NK-92 treated with Interleukin-12 subunit alpha and Interleukin-12 subunit beta, amount 100 ng/mL, for 24 hours (cell line): ENCODE data around the gene C2orf76.
"Not testable (repeated sequence)": the region's sequence is repeated elsewhere in the genome, so short reads cannot be mapped to it uniquely, and the experiment has no call there.

ENCODE experiments used
- DNase-seq: peaks from one replicate; lab custom pipeline; 2025; lab: John Stamatoyannopoulos, UW

The C2orf76 gene

DNA sequence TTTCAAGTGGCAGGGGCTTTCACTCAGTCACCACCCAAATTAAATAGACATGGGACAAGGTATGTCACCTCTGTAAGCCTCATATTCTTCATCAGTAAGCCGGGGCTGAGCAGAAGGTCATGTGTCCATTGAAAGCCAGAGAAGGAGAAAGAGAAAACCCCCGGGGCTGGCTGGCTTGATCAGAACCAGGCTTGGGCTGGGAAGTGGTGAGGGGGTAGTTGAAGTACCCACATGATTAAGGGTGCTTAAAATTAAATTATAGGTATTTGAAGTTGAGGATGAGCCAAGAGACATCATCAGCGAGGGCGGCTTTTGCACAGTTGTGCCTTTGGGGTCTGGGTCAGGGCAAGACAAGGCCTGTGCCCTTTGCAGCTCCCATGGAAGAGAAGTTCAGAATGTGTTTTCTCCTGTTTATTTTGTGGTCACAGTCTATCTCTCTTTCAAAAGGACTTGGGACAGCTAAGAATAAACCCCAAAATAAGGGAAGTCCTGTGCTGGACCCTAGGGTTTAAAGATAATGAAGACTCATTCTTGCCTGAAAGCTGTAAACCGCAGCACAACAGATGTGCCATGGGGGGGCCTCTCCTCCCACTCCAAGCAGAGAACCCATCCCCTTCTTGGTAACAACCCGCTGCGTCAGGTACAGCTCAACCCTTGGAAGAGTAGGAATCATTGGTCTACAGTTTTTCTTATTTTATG is 10.8 kb upstream of the C2orf76 start:
- DNase-seq, result no peak

DNA sequence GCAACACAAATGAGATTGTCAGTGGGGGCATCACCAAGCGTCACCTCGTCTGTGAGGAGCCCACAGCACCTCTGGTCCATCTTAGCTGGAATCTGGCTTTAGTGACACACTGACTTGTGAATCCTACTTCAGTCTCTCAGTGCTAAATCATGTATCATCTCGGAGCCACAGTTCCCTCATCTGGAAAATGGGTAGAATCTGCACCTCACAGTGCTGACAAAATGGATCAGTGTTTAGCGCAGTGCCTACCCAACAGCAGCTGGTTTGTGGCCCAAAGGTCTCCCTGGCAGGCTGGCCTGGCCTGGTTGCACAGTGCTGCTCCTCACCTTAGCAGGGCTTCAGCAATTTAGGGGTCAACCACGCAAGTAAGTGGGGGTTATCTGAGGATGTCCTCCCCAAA is 10.2 kb upstream of the C2orf76 start:
- no peak for DNase-seq

DNA sequence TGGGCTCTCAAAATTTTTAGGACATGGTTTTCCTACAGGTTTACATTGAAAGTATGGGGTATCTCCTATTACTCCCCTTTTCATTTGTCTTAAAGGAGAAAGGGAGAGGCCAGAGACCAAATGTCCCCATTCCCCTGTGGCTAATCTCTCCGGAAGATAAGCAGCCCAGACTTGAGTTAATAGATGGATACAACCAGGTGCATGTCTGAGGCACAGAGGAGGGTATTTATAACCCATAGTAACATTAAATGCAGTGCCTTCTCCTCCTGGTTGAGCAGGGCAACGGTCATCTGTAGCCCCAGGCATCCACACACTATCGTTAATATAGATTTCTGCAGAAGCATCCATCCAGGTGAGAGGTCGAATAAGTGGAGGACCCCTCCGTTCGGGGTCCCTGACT is 9.8 kb upstream of the C2orf76 start:
- DNase-seq, result not testable (repeated sequence)

DNA sequence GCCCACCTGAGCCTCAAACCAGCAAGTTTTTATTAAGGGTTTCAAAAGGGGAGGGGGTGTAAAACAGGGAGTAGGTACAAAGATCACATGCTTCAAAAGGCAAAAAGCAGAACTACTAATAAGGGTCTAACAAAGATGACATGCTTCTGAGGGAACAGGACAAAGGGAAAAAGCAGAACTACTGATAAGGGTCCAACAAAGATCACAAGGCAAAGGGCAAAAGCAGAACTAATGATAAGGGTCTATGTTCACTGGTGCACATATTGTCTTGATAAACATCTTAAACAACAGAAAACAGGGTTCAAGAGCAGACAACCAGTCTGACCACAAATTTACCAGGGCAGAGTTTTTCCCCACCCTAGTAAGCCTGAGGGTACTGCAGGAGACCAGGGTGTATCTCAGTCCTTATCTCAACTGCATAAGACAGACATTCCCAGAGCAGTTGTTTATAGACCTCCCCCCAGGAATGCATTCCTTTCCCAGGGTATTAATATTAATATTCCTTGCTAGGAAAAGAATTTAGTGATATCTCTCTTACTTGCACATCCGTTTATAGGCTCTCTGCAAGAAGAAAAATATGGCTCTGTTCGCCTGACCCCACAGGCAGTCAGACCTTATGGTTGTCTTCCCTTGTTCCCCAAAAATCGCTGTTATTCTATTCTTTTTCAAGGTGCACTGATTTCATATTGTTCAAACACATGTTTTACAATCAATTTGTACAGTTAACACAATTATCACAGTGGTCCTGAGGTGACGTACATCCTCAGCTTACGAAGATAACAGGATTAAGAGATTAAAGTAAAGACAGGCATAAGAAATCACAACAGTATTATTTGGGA is 7.5 kb upstream of the C2orf76 start:
- DNase-seq, result not testable (repeated sequence)

DNA sequence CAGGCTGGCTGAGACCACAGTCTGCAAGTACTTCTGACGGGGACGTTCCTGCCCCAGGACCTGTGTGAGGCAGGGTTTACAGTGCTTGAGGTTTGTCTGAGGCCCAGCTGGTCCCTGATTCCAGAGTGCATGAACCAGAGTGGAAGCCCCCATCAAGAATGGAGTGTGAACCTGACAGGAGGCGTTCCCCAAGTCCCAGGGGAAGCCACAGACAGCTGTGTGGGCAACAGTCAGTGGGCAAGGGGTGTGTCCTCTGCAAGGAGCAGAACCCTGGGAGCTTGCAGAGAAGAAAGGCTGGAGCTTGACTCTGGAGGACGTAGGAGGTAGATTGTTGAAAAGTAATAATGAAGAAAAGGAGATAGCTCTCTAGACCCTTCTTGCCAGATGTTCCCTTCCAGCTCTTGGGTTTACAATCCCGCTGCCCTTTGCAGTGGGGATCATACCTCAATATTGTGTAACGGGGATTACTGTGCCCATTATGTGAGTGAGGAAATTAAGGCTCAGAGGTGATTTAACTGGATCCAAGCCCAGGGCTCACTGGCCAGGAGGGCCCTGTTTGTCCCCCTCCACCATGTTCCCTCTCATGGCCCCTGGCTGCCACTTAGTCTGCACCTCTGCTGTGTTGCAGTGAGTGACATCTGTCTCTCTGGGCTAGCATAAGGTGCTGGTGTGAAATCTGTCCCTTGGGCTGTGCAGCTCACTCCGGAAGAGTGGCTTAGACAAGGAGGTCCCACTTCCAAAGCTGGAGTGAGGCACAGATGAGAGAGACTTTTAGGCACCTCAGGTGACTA is 6.3 kb upstream of the C2orf76 start:
- DNase-seq, result no peak

DNA sequence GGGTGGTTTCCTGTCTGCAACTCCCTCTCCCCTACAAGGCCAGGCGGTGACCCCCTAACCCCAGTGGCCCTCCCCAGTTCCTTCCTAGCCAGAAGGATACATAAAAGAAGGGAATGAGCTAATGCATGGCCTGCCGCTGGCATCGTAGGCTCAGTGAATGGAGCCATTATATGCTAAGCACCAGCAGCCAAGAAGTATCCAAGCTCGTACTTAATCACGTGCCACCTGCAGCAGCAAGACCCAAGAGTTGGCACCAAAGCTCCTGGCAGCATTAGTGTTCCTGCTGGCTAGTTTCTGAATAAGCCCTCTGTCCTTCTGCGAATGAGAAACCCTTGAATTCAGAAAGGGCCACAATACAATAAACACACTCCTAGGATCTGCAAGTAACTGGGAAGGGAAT is 4.5 kb upstream of the C2orf76 start:
- DNase-seq, result no peak

DNA sequence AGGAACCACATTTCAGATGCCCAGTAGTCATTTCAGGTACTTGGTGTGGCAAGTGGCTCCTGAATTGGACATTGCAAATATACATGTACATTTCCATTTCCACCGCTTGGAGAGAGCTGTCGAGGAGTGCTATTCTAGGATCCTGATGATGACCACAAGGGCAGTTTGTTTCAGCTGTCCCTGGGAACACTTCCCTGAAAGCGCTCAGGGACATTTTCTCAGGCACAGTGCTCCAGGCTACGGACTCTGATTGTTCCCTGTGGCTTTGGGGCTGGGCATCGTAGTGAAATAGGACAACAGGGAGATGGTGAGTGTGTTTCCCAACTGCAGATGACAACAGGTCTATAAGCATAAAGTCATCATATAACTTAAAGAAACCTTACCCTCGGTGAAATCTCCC is 3.2 kb upstream of the C2orf76 start:
- no peak for DNase-seq

DNA sequence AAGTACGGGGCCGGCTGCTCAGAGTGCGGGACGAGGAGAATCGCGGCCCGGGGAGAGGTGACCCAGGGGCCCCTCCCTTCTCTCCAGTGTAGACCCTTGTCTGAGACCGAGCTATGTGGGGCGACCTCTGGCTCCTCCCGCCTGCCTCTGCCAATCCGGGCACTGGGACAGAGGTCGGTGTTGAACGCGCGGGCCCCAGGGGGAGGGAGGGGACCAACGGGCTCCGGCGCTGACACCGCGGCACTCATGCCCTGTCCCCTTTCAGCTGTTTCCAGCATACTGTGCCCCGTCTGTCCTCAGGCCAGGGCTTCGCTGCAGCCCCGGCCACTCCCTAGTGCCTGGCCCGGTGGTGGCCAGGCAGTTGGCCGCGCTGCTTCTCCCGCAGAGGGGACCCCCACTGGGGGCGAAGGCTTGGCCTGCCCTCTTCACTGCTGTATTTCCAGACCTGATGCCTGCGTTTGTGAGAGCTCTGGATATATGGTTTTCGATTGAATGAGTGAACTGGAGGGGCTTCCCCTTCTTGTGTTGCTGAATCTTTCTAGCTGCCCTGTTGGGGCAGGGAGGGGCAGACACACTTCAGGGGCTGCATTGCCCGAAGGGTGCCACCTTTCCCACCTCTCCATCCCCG is 952 bp upstream of the C2orf76 start:
- no peak for DNase-seq

DNA sequence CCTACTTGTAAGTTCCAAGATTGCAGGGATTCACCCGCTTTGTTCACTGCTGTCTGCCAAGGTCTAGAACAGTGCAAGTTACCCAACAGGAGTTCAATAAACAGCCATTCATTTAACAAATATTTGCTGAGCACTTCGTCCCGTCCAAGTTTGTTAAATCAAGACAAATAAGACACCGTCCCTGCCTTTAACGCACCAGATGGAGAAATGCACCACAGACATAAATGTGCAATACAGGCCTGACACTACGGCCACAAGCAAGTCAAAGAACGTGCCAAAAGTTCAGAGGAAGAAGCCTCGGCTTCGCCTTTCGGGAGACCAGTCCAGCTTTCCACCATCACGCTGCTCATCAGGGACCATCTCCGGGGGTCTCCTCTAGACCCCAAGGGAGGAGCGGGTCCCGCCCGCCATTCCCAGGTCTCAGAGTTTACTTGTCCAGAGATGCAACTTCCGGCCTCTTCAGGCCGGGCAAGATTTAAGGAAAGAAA is 429 bp downstream of the C2orf76 start:
- no peak for DNase-seq

DNA sequence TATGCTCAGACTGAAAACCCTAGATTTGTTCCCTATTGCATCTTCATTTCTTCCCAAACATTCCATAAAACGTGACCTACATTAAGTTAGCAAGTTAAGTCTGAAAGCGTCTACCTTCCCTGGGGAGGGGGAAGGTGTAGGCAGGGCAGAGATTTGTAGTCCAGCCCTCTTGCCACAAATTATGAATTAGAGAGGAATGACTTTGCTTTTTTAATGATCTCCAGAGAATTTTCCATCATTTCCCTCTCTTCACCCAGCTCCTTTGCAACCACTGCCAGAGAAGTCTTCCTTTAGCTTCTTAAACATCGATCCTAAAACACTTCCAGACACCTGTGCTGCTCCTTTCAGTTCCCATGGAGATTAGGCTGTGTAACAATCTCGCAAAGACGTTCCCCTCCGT is 1.2 kb downstream of the C2orf76 start:
- DNase-seq, result no peak

DNA sequence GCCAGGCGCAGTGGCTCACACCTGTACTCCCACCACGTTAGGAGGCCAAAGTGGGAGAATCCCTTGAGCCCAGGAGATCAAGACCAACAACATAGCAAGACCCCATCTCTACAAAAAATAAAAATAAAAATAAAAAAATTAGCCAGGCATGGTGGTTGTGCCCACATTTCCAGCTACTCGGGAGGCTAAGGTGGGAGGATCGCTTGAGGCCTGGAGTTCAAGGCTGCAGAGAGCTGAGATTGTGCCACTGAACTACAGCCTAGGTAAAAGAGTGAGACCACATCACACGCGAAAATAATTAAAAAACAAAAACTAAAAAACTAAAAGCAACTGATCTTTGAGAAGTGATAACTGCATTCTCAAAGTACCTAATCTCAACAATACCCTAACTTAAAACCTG is 1.8 kb downstream of the C2orf76 start:
- no peak for DNase-seq

DNA sequence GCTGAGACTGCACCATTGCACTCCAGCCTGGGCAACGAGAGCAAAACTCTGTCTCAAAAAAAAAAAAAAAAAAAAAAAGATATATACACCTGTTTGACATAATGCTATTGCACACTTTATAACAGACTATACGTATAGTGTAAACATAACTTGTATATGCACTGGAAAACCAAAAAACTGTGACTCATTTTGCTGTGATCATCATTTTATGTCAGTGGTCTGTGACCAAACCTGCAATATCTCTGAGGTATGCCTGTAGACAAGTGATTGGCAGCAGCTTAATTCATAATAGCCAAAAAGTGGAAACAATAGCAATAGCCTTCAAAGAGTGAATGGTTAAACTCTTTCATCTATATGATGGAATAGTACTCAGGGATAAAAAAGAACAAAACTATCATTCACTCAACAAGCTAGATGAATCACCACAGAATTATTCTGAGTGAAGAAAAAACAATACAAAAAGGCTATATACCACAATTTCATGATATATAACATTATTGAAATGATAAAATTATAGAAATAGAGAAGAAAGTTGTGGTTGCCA is 6.1 kb downstream of the C2orf76 start:
- DNase-seq, result no peak

DNA sequence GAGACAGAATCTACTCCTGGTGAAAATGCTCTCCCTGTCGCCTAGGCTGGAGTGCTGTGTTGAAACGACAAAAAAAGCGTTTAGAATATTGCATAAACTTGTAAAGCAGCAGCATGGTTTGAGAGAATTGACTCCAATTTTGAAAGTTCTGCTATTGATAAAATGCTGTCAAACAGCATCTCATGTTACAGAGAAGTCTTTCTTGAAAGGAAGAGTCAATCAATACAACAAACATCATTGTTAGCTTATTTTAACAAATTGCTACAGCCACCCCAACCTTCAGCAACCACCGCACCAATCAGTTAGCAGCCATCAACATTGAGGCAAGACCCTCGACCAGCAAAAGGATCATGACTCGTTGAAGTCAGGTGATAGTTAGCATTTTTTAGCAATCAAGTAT is 6.9 kb downstream of the C2orf76 start:
- no peak for DNase-seq

DNA sequence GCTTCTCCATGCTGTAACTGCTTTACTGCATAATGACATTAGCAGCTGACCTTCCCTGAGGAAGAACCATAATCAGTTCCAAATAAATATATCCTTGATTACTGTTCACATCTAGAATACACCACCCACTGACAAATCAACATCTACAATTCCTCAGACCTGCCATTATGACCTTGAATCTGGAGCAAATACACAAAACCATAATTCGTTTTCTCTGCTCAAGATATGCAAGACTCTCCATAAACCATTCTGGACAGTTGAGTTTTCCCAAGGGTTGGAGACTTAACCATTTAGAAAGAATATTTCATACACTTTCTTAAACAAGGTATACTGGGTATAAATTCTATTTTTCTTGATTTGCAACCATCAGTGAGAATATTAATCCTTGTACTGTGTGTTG is 11.8 kb downstream of the C2orf76 start:
- DNase-seq, result no peak

DNA sequence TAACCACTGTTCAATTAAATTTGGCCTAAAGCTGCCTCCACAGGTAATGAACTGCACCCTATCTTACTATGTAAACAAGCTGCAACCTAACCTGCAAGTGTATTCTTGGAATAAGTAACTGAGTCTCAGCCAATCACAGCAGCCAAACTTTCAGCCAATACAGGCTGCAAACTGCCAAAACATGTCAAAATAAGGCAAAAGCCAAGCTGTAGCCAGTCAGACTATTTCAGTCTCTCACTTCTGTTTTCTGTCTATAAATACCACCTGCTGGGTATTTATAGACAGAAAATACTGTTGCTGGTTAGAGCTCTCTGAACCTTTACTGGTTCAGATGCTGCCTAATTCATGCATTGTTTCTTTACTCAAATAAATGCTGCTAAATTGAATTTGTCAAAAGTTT is 14.3 kb downstream of the C2orf76 start:
- no peak for DNase-seq

DNA sequence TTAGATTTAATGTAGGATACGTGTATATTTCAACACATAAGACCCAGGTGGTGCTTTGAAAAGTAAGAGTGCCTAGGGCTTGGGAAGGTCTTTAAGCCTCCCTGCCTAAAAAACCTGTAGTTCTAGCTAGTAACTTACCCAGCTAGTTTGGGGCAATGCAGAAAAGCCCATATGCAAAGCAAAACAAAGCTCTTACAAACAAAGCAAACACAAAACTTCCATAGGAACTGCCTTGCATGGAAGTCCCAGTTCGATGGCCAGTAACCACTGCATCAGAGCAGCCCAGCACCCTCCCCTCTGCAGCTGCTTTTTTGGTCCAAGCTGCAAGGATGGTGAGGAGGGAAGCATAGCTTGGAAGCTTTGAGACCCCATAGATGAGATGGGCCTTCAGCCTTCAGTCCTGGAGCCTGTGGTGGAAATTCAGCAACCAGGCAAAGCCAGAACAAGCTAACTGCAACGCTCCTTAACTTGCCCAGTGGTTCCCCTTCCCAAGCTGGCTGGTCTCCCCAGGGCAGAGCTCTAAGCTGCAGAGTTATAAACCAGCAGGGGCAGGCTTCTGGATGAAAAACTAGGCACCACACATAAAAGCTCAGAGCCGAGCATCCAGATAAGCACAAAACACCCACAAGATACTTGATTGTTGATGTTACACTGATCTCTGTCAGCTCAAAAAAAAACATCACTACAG is 16.2 kb downstream of the C2orf76 start:
- no peak for DNase-seq

DNA sequence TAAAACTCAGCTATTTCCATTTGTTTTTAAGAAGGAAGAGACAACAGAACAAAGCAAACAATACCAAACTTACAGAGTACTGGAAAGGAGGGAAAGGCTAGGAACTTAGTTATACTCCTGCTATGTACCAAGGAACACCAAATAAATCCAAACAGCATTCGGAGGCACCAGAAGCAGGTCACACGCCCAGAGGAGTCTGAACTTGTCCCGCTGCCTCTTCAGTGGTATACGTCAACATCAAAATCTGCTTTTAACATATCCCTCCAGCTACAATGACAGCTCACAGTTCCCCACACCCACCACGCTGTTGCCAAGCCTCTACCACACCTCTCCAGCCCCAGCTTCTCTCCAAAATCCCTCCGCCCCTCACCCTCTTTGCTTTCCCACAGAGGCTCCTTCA is 17.3 kb downstream of the C2orf76 start:
- no peak for DNase-seq

DNA sequence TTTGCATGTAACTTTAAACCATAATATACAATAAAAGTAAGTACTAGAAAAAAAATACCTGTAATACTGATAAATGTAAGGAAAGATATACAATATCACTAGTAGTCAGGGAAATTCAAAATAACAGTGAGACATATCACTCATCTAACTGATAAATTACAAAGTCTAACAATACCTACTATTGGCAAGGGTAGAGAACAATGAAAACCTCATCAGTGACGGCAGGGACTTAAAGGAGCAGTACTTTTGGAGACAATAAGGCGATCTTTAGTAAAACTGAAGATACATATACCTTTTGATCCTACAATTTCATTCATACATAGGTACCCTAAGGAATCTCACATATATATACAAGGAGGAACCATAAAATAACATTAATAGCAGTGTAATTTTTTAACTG is 24.9 kb downstream of the C2orf76 start:
- no peak for DNase-seq

DNA sequence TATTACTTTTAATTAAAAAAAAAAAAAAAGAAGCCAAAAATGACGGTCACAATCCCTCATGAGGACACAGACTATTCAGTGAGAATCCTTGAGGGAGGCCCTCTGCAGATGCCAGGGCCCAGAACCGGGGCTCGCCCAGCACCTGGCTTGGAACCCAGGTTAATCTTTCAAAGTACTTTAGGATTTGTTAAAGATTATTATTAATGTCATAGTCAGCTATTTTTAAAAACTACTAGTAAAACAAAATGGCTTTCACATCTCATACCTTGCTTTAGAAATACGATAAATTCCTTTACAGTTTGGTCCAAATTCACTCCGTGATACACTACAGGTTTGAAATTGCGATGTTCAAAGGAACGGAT is 27.1 kb downstream of the C2orf76 start:
- DNase-seq, result no peak

DNA sequence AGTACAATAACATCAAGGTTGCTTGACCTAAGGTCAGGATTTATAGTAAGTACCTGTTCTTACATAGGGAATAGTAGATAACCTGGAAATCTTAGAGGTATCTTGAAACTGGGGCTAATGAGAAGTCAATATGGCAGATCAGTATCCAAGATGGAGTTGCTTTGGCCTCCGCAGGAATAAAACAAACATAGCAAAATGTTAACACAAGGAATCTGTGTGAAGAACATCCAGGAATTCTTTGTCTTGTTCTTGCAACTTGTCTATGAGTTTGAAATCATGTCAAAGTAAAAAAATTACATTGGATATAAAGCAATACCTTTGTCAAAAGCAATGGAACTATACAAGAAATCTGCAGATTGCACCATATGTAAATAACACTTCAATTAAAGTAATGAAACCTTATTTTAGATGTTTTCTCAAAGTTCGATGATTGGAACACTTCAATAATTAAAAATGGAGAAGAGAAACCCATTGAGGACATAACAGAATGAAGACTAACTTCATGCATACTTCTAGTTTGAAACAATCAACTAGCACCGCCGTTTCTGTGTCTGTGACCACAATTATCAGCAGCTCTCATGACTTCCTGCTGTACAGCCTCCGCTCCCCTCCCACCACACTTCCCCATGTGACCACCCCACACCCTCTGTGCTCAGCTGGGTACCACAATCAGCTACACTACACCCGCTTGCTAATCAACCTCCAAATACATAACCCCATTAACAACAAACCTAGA is 27.6 kb downstream of the C2orf76 start:
- no peak for DNase-seq

DNA sequence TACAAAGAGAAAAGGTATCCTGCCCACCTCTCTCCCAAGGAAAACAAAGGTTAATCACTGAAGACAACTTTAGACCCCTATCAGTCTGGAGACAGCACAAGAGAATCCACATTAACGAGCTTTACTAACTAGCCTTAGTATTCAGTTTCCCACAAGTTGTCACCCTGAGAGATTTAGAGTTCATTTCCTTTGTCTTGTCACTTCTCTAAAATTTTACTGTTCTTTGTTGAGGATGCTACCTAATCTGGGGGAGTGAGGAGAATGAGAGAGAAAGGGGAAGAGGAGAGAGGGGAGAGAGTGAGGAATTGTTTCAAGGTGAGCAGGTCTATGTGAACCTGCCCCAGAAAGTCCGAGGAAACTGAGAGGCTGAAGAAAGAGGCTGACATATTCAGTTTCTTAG is 28.4 kb downstream of the C2orf76 start:
- no peak for DNase-seq
